GM12801 (cell line): ENCODE results near the gene SAPCD2.

Experiments
- CTCF ChIP-seq: IDR thresholded peaks from one replicate; pipeline ENCODE4 v1.5.1; 2011; ENCODE audit warnings: control low read depth; ENCODE audit not compliant: insufficient read length; ENCODE audit errors: extremely low read depth

Gene SAPCD2

GRCh38 chr9:137113385-137114159 lies 43.2 kb upstream of the SAPCD2 start:
- no peak for TF ChIP-seq CTCF

- no peak for TF ChIP-seq CTCF
Measured at GRCh38 chr9:137112564-137113384, 42.4 kb upstream of the SAPCD2 start.

- no peak for TF ChIP-seq CTCF
Measured at GRCh38 chr9:137111788-137112563, 41.6 kb upstream of the SAPCD2 start.

GRCh38 chr9:137110911-137111787 lies 40.8 kb upstream of the SAPCD2 start:
- TF ChIP-seq CTCF = no peak

- TF ChIP-seq CTCF = no peak
Measured at GRCh38 chr9:137110147-137110910, 40.0 kb upstream of the SAPCD2 start.

- TF ChIP-seq CTCF = no peak
Measured at GRCh38 chr9:137109250-137110146, 39.1 kb upstream of the SAPCD2 start.
